NCI-H2171 treated with DMSO at 0.1 percent for 48 hours (cell line): ENCODE measurements around the gene GLTP.
"Not testable (repeated sequence)": the region's sequence is repeated elsewhere in the genome, so short reads cannot be mapped to it uniquely, and the experiment has no call there.

ENCODE experiments used
- DNase-seq: peaks from one replicate; lab custom pipeline; 2025; lab: John Stamatoyannopoulos, UW

Gene GLTP

GRCh38 chr12:109877504-109878246 is 2.7 kb downstream of the GLTP start:
- DNase-seq = peak; percentile 12

- no peak for DNase-seq
These were observed 3.9 kb downstream of the GLTP start for GRCh38 chr12:109876406-109876805.

GRCh38 chr12:109875572-109876131 is 4.7 kb downstream of the GLTP start:
- DNase-seq = peak; percentile 51

- DNase-seq = no peak
These were observed 6.7 kb downstream of the GLTP start for GRCh38 chr12:109873653-109874052.

- no peak for DNase-seq
These were observed 8.6 kb downstream of the GLTP start for GRCh38 chr12:109871668-109872314.

GRCh38 chr12:109870648-109871047 is 9.7 kb downstream of the GLTP start:
- no peak for DNase-seq

GRCh38 chr12:109868182-109869051 is 11.9 kb downstream of the GLTP start:
- DNase-seq = no peak

- no peak for DNase-seq
These were observed 15.4 kb downstream of the GLTP start for GRCh38 chr12:109864916-109865315.

- no peak for DNase-seq
These were observed 16.3 kb downstream of the GLTP start for GRCh38 chr12:109863847-109864712.

- DNase-seq = not testable (repeated sequence)
These were observed 17.9 kb downstream of the GLTP start for GRCh38 chr12:109862491-109862890.

DNA sequence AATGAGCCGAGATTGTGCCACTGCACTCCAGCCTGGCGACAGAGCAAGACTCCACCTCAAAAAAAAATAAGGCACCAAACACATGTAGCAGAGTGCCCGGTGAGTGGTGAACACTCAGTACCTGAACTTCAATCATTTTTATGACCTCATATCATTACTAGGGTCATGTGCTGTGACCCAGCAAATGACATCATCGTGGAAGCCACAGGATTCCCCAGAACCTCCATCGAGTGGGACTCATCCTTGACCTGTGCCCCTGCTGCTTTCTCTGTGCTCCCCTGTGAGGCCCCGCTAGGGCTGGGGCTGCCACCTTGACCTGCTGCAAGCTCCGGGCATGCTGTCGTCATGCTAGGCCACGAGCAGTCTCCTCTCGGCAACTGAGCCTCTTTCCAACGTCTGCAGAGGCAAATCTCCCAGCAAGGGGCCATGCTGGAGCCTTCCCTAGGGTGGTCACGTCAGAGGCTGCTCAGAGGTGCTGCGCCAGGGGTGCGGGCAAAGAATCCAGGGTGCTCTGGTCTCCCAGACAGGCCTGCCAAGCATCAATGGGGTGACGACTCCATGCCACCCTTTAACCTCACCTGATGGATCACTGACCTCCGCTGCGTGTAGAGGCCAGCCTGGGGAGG is 18.5 kb downstream of the GLTP start:
- DNase-seq = no peak

DNA sequence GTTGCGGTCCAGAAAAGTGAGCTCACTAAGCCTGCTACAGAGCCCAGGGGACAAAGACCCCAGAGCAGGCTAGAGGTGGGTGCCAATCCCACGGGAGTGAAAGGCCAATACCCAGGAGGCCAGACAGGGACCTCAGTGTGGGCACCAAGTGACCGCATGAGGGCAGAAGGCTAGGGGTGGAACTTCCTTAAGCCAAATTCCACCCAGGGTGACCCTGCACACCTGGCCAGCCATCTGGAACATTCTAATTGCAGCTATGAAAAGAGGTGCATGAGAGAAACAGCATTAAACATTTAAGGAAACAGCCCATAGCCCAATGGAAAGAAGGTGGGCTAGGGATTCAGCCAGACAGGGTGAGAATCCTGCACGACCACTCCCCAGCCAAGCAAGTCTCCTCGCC is 19.4 kb downstream of the GLTP start:
- DNase-seq = no peak

- no peak for DNase-seq
These were observed 21.6 kb downstream of the GLTP start for GRCh38 chr12:109858764-109859163.

GRCh38 chr12:109857715-109858114 is 22.6 kb downstream of the GLTP start:
- no peak for DNase-seq

- DNase-seq = no peak
These were observed 25.0 kb downstream of the GLTP start for GRCh38 chr12:109855377-109855776.

DNA sequence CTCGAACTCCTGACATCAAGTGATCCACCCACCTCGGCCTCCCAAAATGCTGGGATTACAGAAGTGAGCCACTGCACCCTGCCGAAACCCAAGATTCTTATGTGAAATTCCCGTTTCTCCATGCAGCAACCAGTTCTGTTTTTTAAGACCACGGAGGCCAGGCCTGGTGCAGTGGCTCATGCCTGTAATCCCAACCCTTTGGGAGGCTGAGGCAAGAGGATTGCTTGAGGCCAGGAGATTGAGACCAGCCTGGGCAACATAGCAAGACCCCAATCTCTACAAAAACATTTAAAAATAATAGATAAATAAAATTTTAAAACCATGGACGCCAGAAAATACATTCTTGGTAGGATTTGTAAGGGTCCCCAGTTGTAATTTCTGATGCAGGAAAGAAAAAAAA is 29.8 kb downstream of the GLTP start:
- DNase-seq = not testable (repeated sequence)

- DNase-seq = no peak
These were observed 33.1 kb downstream of the GLTP start for GRCh38 chr12:109847142-109847735.

GRCh38 chr12:109845824-109846205 is 34.5 kb downstream of the GLTP start:
- DNase-seq = no peak

GRCh38 chr12:109844983-109845823 is 35.1 kb downstream of the GLTP start:
- DNase-seq = peak; percentile 75

- no peak for DNase-seq
These were observed 36.2 kb downstream of the GLTP start for GRCh38 chr12:109844091-109844490.
